Astrocyte (in vitro differentiated cells and primary cell): ENCODE data around the gene OR1Q1.

Experiments used
- CTCF ChIP-seq: IDR thresholded peaks from 2 replicates; pipeline ENCODE4 v1.5.1; 2011; ENCODE audit warnings: low read depth, mild to moderate bottlenecking, inconsistent platforms, low read length, moderate library complexity; ENCODE audit not compliant: insufficient read depth
- EZH2 ChIP-seq: IDR thresholded peaks from 2 replicates; pipeline ENCODE4 v1.6.1; 2012; ENCODE audit warnings: mild to moderate bottlenecking, low read length, inconsistent platforms; ENCODE audit not compliant: insufficient read depth

- TF ChIP-seq CTCF, result no peak
- no peak for TF ChIP-seq EZH2
Measured at GRCh38 chr9:122609804-122610203, 4.7 kb upstream of the OR1Q1 start.
